ENCODE results near the gene SYNE2.
"Not testable (repeated sequence)": the region's sequence is repeated elsewhere in the genome, so short reads cannot be mapped to it uniquely, and the experiment has no call there.

The SYNE2 gene

GRCh38 chr14:64197996-64198395, 345.2 kb downstream of the SYNE2 start:
- DNase-seq = no peak

DNA sequence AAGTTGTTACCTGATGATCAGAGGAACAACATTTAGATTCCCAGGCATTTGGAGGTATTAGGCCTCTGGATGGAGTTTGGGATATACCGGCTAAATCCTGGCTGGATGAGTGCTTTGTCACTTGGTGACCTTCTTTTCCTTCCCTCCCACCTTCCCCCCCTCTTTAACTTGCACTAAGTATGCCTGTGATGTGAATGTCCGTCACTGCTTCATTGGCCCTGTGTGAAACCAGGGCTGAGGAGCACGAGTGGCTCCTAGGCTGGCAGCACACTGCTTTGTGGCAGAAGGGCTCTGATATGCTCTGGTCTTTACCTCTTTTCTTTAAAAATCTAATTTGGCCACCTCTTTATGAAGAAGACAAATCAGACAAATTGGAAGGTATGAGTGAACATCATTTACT, 345.7 kb downstream of the SYNE2 start:
- DNase-seq = no peak

GRCh38 chr14:64200170-64200569, 347.4 kb downstream of the SYNE2 start:
- DNase-seq = no peak

DNA sequence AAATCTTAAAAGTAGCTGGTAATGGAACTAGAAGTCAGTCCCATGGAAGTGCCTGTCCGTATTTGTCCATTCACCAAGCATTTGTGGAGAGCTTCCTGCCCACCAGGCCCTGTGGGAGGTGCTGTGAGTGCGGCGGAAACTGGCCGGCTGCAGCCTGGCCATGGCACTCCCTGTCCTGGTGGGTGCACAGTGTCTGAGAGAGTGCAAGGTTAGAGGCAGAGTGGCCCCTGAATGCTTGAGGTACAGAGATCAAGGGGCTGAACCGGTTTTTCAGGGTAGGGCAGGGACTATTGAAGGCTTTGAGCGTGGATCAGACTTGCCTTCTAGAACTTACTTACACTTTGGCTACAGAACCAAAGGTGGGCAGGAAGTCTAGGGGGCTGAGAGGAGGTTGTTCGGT, 348.5 kb downstream of the SYNE2 start:
- DNase-seq = no peak

- no peak for DNase-seq
Observed at GRCh38 chr14:64201921-64202545, 349.2 kb downstream of the SYNE2 start.

DNA sequence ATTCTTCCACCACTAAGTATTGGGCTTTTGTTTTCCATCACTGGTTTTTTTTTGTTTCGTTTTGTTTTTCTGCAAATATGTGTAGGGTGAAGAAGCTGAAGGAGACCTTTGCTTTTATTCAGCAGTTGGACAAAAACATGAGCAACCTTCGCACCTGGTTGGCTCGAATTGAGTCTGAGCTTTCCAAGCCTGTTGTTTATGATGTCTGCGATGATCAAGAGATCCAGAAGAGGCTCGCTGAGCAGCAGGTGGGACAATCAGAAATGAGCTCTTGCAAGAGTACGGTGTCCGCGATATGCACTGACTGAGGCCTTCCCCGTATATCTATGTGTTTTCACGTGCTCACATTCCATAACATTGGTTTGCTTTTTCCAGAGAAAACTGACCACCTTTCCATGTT, 349.9 kb downstream of the SYNE2 start:
- no peak for DNase-seq

- DNase-seq = no peak
Observed at GRCh38 chr14:64203366-64204006, 350.7 kb downstream of the SYNE2 start.

DNA sequence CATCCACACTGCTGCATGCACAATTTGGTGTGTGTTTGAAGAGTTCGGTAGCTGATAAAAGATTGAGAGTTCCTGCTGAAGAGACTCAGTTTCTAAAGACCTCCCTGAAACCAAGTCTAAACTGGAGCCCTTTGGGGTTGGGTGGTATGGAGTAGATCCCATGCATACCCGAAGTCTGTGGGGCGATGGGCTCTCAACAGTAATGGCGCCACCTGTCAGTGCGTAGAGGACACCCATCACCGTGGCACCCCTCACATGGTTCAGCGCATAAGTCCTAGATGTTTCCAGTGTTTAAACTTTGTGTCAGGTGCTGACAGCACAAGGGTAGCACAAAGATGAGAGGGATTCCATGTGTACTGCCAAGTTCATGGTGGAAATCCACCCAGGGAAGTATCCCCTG, 355.5 kb downstream of the SYNE2 start:
- no peak for DNase-seq

GRCh38 chr14:64208981-64209380, 356.2 kb downstream of the SYNE2 start:
- no peak for DNase-seq

- no peak for DNase-seq
Observed at GRCh38 chr14:64209444-64210131, 356.8 kb downstream of the SYNE2 start.

DNA sequence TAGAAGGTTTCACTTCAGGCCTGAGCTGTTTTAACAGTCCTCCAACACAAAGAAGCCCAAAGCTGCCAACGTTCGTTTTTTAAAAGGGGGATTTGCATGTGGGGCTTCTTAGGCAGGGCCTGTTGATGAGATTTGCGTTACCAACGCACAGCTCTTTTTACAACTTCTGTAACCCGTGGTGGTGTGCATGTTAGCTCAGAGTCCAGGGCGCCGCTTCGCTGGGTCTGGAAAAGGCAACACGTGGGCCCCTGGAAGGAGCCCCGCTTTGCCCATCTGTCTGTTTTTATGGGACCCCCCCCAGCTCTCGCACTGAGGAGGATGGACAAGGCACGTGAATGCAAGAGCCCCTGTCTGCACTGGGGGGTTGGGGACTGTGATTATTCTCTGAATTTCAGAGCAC, 357.4 kb downstream of the SYNE2 start:
- DNase-seq = no peak

- not testable (repeated sequence) for DNase-seq
Observed at GRCh38 chr14:64210912-64211311, 358.1 kb downstream of the SYNE2 start.

DNA sequence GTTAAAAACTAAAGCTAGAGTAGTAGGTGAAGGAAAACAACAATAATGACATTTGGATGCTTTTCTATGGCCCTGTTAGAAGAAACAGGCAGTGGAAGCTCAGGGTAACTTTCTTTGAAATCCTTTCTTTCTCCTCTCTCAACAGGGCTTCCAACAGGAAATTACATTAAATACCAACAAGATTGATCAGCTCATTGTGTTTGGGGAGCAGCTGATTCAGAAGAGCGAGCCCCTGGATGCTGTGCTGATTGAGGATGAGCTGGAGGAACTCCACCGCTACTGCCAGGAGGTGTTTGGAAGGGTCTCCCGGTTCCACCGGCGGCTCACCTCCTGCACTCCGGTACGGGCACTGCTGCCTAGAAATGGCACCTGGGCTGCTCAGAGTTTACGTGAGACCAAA, 359.9 kb downstream of the SYNE2 start:
- DNase-seq = no peak

GRCh38 chr14:64213086-64213485, 360.3 kb downstream of the SYNE2 start:
- DNase-seq = no peak

GRCh38 chr14:64213853-64214570, 361.2 kb downstream of the SYNE2 start:
- DNase-seq = no peak

GRCh38 chr14:64215274-64215673, 362.5 kb downstream of the SYNE2 start:
- DNase-seq = no peak

DNA sequence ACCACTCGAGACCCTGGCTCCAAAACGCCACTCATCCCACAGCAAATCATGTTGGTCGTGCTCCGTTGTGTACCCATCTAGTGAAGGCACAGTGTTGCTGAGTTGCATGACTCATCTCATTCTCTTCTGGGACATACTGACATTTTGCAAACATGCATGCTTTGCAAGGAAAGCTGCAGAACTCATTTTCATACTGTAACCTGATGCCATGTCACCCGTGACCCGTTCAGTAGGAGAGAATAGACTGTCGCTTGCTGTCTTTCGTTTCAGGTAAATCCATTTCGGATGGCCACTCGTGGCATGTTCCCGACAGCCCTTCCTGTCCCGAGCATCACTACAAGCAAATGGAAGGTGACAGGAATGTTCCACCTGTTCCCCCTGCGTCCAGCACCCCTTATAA, 363.2 kb downstream of the SYNE2 start:
- DNase-seq = no peak

DNA sequence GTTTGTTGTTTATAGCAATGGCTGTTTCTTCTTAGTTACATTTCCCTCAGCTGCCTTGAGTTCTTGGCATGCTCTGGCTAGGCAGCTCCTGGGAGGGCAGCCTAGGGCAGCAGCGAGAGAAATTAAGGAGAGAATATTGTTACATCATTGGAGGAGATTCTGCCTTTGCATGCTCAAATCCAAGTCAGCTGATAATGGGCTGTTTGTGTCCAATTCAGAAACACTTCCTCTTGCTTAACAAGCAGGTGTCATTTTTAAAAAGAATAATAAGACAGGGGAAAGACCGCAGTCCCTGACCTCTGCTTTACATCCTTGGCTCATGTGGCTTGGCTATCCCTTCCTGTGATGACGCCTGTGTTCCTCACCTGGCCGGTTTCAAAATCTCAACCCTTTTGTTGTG, 364.5 kb downstream of the SYNE2 start:
- no peak for DNase-seq

DNA sequence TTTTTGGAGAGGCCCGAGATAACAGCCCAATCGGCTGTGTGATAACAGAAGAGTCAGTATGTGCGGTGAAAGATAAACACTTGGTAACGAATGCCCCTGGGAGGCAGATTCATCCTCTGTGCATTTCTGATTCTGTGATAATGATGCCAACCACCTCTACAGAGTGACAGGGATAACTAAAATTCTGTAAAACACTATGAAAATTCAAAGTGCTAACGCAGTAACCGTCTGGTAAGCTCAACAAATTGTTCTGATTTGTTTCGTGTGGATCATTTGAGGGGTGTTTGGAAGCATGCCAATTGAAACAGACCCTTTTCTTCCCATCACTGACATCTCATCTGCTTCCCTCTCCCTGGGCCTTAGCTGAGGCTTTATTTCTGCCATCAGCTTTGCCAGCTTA, 365.0 kb downstream of the SYNE2 start:
- DNase-seq = no peak

GRCh38 chr14:64218344-64219240, 365.8 kb downstream of the SYNE2 start:
- no peak for DNase-seq

GRCh38 chr14:64220056-64220455, 367.3 kb downstream of the SYNE2 start:
- DNase-seq = no peak

DNA sequence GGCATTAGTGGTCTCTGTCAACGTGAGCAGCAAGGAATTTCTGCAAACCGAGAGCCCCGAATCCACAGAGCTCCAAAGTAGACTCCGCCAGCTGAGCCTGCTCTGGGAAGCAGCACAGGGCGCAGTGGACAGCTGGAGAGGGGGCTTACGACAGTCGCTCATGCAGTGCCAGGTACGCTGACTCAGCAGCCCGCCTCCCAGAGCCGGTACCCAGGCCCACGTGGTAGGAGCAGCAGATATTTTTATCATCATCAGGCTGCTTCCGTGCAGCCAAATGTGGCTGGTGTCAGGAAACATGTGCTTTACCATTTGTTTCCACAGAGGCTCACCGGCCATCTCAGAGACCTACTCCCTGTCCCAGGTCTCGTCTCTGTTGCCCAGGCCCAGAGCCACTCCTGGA, 367.7 kb downstream of the SYNE2 start:
- DNase-seq = no peak

Measured in NK-92 treated with Interleukin-12 subunit alpha and Interleukin-12 subunit beta, amount 100 ng/mL, for 24 hours (cell line).